ENCODE results near the gene PTPN1.
"Not testable (repeated sequence)": the region's sequence is repeated elsewhere in the genome, so short reads cannot be mapped to it uniquely, and the experiment has no call there.

The PTPN1 gene

GRCh38 chr20:50595988-50596693, 86.0 kb downstream of the PTPN1 start:
- DNase-seq = no peak

GRCh38 chr20:50596694-50597021, 86.5 kb downstream of the PTPN1 start:
- DNase-seq = no peak

GRCh38 chr20:50597406-50597969, 87.3 kb downstream of the PTPN1 start:
- DNase-seq = no peak

GRCh38 chr20:50598074-50598473, 87.9 kb downstream of the PTPN1 start:
- no peak for DNase-seq

GRCh38 chr20:50598768-50599167, 88.6 kb downstream of the PTPN1 start:
- not testable (repeated sequence) for DNase-seq

GRCh38 chr20:50600281-50600895, 90.2 kb downstream of the PTPN1 start:
- no peak for DNase-seq

GRCh38 chr20:50601511-50602431, 91.6 kb downstream of the PTPN1 start:
- no peak for DNase-seq

- no peak for DNase-seq
These were observed 92.4 kb downstream of the PTPN1 start for GRCh38 chr20:50602432-50603088.

GRCh38 chr20:50604451-50604850, 94.3 kb downstream of the PTPN1 start:
- no peak for DNase-seq

GRCh38 chr20:50605136-50605535, 95.0 kb downstream of the PTPN1 start:
- no peak for DNase-seq

GRCh38 chr20:50607436-50607835, 97.3 kb downstream of the PTPN1 start:
- no peak for DNase-seq

GRCh38 chr20:50607850-50608749, 97.9 kb downstream of the PTPN1 start:
- no peak for DNase-seq

- no peak for DNase-seq
These were observed 98.5 kb downstream of the PTPN1 start for GRCh38 chr20:50608750-50609104.

- no peak for DNase-seq
These were observed 99.3 kb downstream of the PTPN1 start for GRCh38 chr20:50609438-50609989.

- peak; percentile 19 to 30 for DNase-seq
These were observed 100.1 kb downstream of the PTPN1 start for GRCh38 chr20:50610212-50610718.

- DNase-seq = no peak
These were observed 101.1 kb downstream of the PTPN1 start for GRCh38 chr20:50611128-50611810.

GRCh38 chr20:50613438-50614169, 103.4 kb downstream of the PTPN1 start:
- no peak for DNase-seq

- DNase-seq = no peak
These were observed 105.2 kb downstream of the PTPN1 start for GRCh38 chr20:50615407-50615806.

- no peak for DNase-seq
These were observed 106.8 kb downstream of the PTPN1 start for GRCh38 chr20:50617022-50617421.

- DNase-seq = no peak
These were observed 108.4 kb downstream of the PTPN1 start for GRCh38 chr20:50618537-50618936.

All from Kasumi-1 (cell line).